ENCODE data around the gene LRP1. TPM values are rescaled to one million over a fixed set of nuclear protein-coding genes. Genes with fewer than 3 reads are reported as not detected.

Gene LRP1
- total RNA-seq, 4 donors from 2014 or later: 83.1 to 149 (median 106) TPM

- H3K4me3 ChIP-seq: peak overlapping the region; percentile 31
- H3K9me3 ChIP-seq: no peaks in the 10 kb centered on the region
- peak in 1 of 2 donors; percentile 74 for DNase-seq (ENCODE audit: low spot score in 2 of 2)
- H3K27ac ChIP-seq: peak overlapping the region; percentile 33
- H3K36me3 ChIP-seq: peaks cover 36% of the 10 kb centered on the region
- H3K27me3 ChIP-seq: peaks cover 27% of the 10 kb centered on the region
- WGBS: 29% methylated on average over 26 of the region's 26 CpGs
- H3K4me1 ChIP-seq: peaks cover 74% of the 10 kb centered on the region
- no peak for TF ChIP-seq EP300 (IDR thresholded peaks at IDR 0.05)
Observed at GRCh38 chr12:57235017-57235727, 106.9 kb downstream of the LRP1 start.

GRCh38 chr12:57235728-57236131 is 107.4 kb downstream of the LRP1 start:
- Histone ChIP-seq H3K27ac (no peak overlapping the region), H3K4me3 (peak overlapping the region; percentile 31), H3K9me3 (no peaks in the 10 kb centered on the region), H3K27me3 (peaks cover 33% of the 10 kb centered on the region), H3K36me3 (peaks cover 36% of the 10 kb centered on the region), H3K4me1 (peaks cover 74% of the 10 kb centered on the region)
- 28% methylated on average over 6 of the region's 8 CpGs for WGBS
- no peak for TF ChIP-seq POLR2A (IDR thresholded peaks at IDR 0.05)
- TF ChIP-seq EP300 (IDR thresholded peaks at IDR 0.05): no peak
- no peak for TF ChIP-seq CTCF (IDR thresholded peaks at IDR 0.05)
- no peak for TF ChIP-seq POLR2AphosphoS5 (IDR thresholded peaks at IDR 0.05)
- DNase-seq (ENCODE audit: low spot score in 2 of 2): no peak

- Histone ChIP-seq H3K9me3 (no peaks in the 10 kb centered on the region), H3K27ac (peak overlapping the region; percentile 28), H3K27me3 (peaks cover 39% of the 10 kb centered on the region), H3K4me3 (peak overlapping the region; percentile 31), H3K36me3 (peaks cover 33% of the 10 kb centered on the region), H3K4me1 (peaks cover 74% of the 10 kb centered on the region)
- TF ChIP-seq CTCF (IDR thresholded peaks at IDR 0.05): no peak
- no peak for DNase-seq (ENCODE audit: low spot score in 2 of 2)
- 22% methylated on average over 20 of the region's 40 CpGs for WGBS
Observed at GRCh38 chr12:57236201-57236924, 108.1 kb downstream of the LRP1 start.

- peaks cover 76% of the 10 kb centered on the region for H3K4me1 ChIP-seq
- TF ChIP-seq POLR2A (IDR thresholded peaks at IDR 0.05) (no peak), EP300 (IDR thresholded peaks at IDR 0.05) (no peak), CTCF (IDR thresholded peaks at IDR 0.05) (no peak), POLR2AphosphoS5 (IDR thresholded peaks at IDR 0.05) (no peak)
- H3K27me3 ChIP-seq: peaks cover 46% of the 10 kb centered on the region
- no peaks in the 10 kb centered on the region for H3K9me3 ChIP-seq
- peak overlapping the region; percentile 28 for H3K27ac ChIP-seq
- peak overlapping the region; percentile 31 for H3K4me3 ChIP-seq
- DNase-seq (ENCODE audit: low spot score in 2 of 2): no peak
- 29% methylated on average over 8 of the region's 9 CpGs for WGBS
- peaks cover 27% of the 10 kb centered on the region for H3K36me3 ChIP-seq
Observed at GRCh38 chr12:57236925-57237595, 108.8 kb downstream of the LRP1 start.

GRCh38 chr12:57237596-57237931 is 109.3 kb downstream of the LRP1 start:
- 39% methylated on average over 5 of the region's 5 CpGs for WGBS
- H3K27me3 ChIP-seq: peaks cover 51% of the 10 kb centered on the region
- H3K4me3 ChIP-seq: peak overlapping the region; percentile 56
- peaks cover 81% of the 10 kb centered on the region for H3K4me1 ChIP-seq
- H3K36me3 ChIP-seq: peaks cover 22% of the 10 kb centered on the region
- no peak for DNase-seq (ENCODE audit: low spot score in 2 of 2)
- TF ChIP-seq POLR2AphosphoS5 (IDR thresholded peaks at IDR 0.05): no peak
- no peak for TF ChIP-seq EP300 (IDR thresholded peaks at IDR 0.05)
- no peak for TF ChIP-seq POLR2A (IDR thresholded peaks at IDR 0.05)
- TF ChIP-seq CTCF (IDR thresholded peaks at IDR 0.05): no peak
- no peaks in the 10 kb centered on the region for H3K9me3 ChIP-seq
- no peak overlapping the region for H3K27ac ChIP-seq
